DMS114 treated with DMSO at 0.1 percent for 48 hours (cell line): ENCODE data around the gene NTNG1.
A peak's percentile ranks its signal among the peaks of the same experiment; 100 is the strongest.

Experiments
- DNase-seq: peaks from one replicate; lab custom pipeline; 2025; ENCODE audit not compliant: unreplicated experiment; lab: John Stamatoyannopoulos, UW

Gene NTNG1

DNA sequence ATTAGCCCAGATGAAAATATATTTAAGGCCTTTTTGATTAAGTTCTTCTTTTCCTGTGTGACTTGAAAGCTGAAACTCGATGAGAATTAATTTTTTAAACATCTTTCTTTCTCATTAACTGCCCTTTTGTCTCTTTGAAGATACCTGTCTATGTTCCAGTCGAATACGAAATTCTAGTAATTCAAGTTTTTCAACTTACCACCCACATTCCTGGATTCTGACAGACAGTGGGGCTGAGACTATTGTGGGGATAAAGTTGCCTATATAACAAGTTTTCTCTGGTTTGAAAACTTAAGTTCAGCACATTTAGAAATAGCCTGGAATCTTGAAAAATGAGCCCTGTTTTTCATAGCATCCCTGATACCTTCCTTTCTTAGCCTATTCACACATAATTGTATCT lies 114.6 kb downstream of the NTNG1 start:
- DNase-seq, result no peak

DNA sequence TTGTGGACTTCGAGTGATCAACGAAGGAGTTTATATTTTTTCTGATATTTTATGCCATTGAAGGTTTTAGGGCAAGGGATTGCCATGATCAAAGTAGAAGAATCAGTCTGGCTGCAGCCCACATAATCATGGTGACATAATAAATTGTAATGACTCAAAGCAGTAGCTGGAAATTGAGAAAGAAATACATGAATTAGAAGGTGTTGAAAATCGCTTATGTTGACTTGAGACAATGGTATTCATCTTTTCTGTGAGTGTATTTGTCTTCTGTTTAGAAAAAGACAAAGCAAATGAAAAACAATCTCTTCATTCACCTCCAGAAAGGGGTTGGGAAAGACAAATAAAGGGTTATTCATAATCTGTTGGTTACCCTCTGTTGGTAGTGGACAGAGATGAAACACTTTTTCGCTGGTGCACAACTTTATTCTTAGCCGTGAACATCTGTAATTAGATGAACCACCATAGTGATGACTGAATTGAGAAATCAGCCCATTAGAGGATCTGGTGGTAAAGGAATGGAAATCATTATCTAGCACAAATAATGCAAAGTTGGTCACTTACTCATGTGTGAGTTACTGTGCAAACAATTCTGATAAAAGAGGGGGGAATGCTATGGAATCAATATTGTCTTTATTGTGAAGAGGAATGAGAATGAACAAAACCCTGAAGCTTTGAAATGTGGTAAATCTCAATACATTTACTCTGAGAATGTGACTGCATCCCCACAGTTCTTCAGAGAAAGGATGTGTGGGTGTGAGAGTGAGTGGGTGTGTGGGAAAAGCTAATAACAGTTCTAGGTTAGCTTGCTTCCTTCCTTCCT lies 121.8 kb downstream of the NTNG1 start:
- no peak for DNase-seq

- no peak for DNase-seq
Observed at GRCh38 chr1:107263291-107263915, 122.6 kb downstream of the NTNG1 start.

GRCh38 chr1:107264007-107264406 lies 123.2 kb downstream of the NTNG1 start:
- no peak for DNase-seq

- DNase-seq, result no peak
Observed at GRCh38 chr1:107264561-107264960, 123.7 kb downstream of the NTNG1 start.

DNA sequence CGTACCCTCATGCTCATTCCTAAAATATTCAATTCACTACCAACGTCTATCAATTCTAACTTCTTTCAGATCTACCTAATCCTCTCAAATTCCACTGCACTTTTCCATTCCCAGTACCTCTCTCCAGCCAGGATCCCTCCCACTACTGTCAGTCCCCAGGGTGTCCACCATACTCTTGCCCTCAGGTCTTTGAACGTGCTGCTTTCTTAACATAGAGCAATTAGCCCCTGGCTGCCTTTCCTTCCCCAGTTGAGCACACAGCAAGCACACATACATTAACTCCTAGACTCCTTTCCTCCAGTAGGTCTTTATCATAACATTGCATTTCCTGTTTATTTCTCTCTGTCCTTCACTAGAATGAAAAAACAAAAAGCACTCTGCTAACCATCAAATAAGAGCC lies 126.7 kb downstream of the NTNG1 start:
- no peak for DNase-seq

GRCh38 chr1:107272321-107272720 lies 131.5 kb downstream of the NTNG1 start:
- DNase-seq, result no peak

GRCh38 chr1:107273515-107273914 lies 132.7 kb downstream of the NTNG1 start:
- DNase-seq, result no peak

DNA sequence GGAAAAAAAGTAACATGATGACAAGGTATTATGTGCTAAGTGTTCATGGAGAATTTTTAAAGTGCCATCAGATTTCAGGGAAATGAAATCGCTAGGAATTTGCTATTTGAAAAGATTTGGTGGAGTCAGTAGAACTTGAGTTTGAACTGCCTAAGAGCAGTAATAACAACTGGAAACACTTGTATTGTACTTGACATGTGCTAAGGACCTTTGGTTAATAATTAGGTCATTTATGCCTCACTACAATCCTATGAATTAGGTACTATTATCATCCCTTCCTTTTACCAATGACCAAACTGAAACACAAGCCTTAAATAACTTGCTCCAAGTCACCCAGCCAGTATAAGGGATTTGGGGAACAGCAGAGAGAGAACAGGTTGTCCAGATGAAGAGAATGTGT lies 133.4 kb downstream of the NTNG1 start:
- DNase-seq, result no peak

- no peak for DNase-seq
Observed at GRCh38 chr1:107276247-107276646, 135.4 kb downstream of the NTNG1 start.

DNA sequence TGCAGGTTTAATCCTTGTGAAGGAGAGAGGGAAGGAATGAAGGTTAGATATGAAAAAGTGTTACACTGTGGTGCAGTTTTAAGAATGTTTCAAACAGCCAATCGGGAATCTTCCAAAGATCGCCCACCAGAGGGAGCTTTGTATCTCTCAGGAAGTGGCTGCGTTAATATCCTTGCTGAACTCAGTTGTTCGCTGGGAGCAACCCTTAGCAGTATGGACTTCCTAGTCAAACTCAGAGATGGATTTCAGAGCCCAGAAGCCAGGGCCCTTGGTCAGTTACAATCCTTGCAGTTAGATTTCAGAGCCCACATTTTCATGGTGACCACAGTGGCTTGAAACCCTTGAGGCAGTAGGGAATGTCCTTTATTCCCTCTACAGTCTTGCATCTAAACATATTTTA lies 136.2 kb downstream of the NTNG1 start:
- DNase-seq, result peak; percentile 17

GRCh38 chr1:107286125-107286524 lies 145.3 kb downstream of the NTNG1 start:
- DNase-seq, result no peak

DNA sequence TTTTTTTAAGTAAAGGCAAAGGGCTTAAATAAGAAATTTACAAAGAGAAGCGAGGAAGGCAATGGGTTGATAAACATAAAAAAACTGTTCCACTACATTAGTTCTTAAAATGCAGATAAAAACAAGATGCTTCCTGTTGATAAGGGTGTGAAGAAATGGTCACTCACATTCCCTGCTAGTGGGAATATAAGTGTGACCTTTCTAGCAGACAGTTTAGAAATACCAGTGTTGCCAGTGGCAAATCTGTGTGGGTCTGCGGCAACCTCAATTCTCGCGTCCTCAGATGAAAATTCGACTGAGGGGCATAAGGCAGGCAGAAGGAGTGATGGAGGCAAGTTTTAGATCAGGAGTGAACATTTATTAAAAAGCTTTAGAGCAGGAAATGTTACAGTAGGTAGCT lies 151.1 kb downstream of the NTNG1 start:
- no peak for DNase-seq

- no peak for DNase-seq
Observed at GRCh38 chr1:107293901-107294613, 153.2 kb downstream of the NTNG1 start.

DNA sequence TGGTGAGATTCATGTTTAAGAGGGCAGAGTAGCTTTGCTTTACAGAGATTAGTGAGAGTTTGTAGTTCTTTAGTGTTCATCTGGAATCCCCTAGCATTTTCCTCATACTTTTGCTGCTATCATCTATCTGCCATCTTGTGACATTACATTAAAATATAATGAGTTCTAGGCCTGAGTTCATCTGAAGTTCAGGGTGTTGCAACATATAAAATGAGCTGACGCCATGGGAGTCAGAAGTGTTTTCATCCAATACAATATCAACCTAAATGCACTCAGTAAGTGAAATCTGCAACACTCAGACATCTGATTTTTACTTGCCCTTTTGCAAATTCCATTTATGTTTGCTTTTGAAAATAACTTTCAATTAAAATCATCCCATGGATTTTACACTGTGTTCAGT lies 153.8 kb downstream of the NTNG1 start:
- DNase-seq, result no peak

DNA sequence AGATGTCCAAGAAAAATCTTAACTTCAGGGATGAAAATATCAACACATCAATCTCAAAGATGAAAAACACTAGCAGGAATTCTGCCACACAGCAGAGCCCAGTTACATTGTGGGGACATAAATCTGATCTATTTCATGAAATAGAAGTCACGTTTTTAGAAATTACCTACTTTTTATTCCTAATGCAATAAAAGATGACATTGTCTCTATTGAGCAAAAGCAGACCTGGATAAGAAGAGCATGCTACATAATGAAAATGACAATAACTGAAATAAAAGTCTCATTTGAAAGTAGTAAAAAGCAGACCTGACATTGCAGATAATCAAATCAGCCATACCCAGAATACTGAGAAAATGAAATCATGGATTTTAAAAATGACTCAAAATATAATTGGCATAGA lies 156.8 kb downstream of the NTNG1 start:
- DNase-seq, result no peak

DNA sequence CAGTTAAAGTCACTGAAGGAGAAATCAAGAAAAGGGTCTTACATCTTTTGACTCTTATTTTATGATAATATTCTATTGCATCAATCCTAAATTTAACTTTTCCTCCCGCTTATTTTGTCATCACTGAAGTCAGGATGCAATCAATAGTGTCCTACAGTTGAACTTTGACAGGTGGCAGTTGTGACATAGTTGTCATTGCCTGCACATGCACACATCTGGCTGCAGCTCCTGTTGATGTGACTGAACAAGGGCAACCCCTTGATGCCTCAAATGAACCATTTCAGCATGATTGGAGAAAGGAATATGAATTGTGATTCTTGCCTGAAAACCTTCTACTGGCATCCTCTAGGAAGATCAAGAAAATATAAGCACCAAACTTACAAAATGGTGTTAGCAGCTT lies 157.7 kb downstream of the NTNG1 start:
- DNase-seq, result no peak

DNA sequence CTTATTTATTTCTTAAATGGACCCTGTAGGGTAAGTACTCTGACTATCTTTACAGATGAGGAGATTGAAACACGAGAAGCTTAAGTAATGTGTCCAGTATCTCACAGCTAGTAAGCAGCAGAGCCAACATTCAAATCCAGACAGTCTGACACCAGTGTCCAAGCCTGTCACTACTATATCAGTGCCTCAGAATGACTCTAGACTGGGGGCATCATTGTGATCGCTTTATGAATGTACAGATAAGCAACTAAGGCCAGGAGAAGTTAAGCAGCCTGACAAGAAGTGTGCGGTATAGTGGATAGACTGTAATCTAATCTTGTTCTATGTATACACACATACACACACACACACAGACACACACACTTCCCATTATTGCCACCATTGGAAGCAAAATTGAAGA lies 158.7 kb downstream of the NTNG1 start:
- no peak for DNase-seq

DNA sequence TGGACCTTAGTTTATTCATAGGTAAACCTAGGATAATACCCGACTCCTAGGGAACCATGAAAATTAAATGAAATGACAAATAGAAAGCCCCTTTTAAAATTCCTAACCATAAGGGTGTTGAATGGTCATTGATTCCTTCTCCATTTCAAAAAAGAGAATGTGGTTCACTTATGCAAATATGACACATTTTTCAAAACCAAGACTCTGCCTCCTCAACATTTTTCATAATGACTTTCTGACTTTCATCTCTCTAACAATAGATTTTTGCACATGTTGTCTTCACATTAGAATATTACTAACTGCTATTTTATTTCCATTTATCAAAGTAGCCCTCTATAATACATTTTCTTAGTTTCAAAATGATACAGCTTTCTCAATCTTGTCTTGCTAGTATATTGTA lies 169.1 kb downstream of the NTNG1 start:
- DNase-seq, result no peak

GRCh38 chr1:107315652-107316051 lies 174.8 kb downstream of the NTNG1 start:
- no peak for DNase-seq

- no peak for DNase-seq
Observed at GRCh38 chr1:107318932-107319331, 178.1 kb downstream of the NTNG1 start.

DNA sequence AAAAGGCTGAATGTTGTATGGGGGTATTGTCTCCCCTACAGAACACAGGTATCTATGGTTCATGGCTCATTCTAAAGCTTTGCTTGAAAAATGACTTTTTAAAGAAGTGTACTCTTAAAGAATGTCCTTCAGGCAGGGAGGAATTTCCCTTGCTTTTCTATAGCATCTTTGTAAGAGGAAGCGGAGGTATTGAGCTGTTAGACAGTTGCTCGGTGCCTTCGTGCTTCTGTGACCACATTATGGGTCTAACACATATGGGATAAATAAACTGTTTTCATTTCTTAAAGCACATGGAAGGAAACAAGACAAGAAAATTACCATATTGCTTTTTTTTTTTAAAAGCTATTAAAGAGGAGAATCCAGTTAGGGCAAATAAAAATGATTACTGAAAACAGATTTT lies 182.9 kb downstream of the NTNG1 start:
- DNase-seq, result no peak
